GM18507 (cell line): ENCODE data around the gene MLYCD.
A peak's percentile ranks its signal among the peaks of the same experiment; 100 is the strongest.

Experiments used
- DNase-seq: peaks from one replicate; pipeline ENCODE4 v3.0.0; 2011; ENCODE audit warnings: low read depth; ENCODE audit not compliant: insufficient read length; ENCODE audit errors: extremely low spot score
- FAIRE-seq: peaks from 2 replicates; lab custom pipeline; 2011; peaks lifted over from hg19 to GRCh38; lab: Jason Lieb, UNC

The MLYCD gene

GRCh38 chr16:83951544-83951943 is 52.6 kb downstream of the MLYCD start:
- DNase-seq (no peak), FAIRE-seq (no peak)

- no peak for DNase-seq
These were observed 53.6 kb downstream of the MLYCD start for GRCh38 chr16:83952587-83952939.

GRCh38 chr16:83952940-83953795 is 54.3 kb downstream of the MLYCD start, which contains the start of gene OSGIN1:
Gene OSGIN1 (plus strand): TSS chr16:83953240. CDS start chr16:83957672, 4,432 bp downstream.
- peak; percentile 5 for FAIRE-seq

More at GRCh38 chr16:83952587-83952939, 53.6 kb downstream of the MLYCD start:
- FAIRE-seq = no peak

GRCh38 chr16:83953796-83954576 is 55.1 kb downstream of the MLYCD start:
- no peak for FAIRE-seq
- DNase-seq = no peak

More at GRCh38 chr16:83952940-83953795, 54.3 kb downstream of the MLYCD start, which contains the start of gene OSGIN1:
- DNase-seq = peak; percentile 71

GRCh38 chr16:83954577-83955016 is 55.7 kb downstream of the MLYCD start:
- DNase-seq (no peak), FAIRE-seq (no peak)

GRCh38 chr16:83955218-83956130 is 56.6 kb downstream of the MLYCD start:
- DNase-seq = no peak
- FAIRE-seq = no peak

- peak; percentile 56 for FAIRE-seq
- DNase-seq = peak; percentile 58
These were observed 57.7 kb downstream of the MLYCD start for GRCh38 chr16:83956336-83957289.

GRCh38 chr16:83957296-83957855 is 58.5 kb downstream of the MLYCD start:
- FAIRE-seq (no peak), DNase-seq (no peak)

GRCh38 chr16:83958137-83958845 is 59.4 kb downstream of the MLYCD start:
- FAIRE-seq (no peak), DNase-seq (no peak)

GRCh38 chr16:83958846-83959565 is 60.1 kb downstream of the MLYCD start:
- FAIRE-seq (no peak), DNase-seq (no peak)

- DNase-seq (no peak), FAIRE-seq (no peak)
These were observed 60.9 kb downstream of the MLYCD start for GRCh38 chr16:83959656-83960434.

GRCh38 chr16:83960521-83961249 is 61.8 kb downstream of the MLYCD start:
- DNase-seq (no peak), FAIRE-seq (no peak)

GRCh38 chr16:83961591-83961990 is 62.7 kb downstream of the MLYCD start:
- FAIRE-seq (no peak), DNase-seq (no peak)

- FAIRE-seq = no peak
- DNase-seq = no peak
These were observed 64.6 kb downstream of the MLYCD start for GRCh38 chr16:83963277-83964119.
